Raji (cell line): ENCODE measurements around the gene POGLUT3.

Experiments used
- POLR2A ChIP-seq: IDR thresholded peaks from 2 replicates; pipeline ENCODE4 v1.6.1; 2011; ENCODE audit warnings: low read depth, low read length, control low read depth; ENCODE audit not compliant: insufficient read depth

The POGLUT3 gene

DNA sequence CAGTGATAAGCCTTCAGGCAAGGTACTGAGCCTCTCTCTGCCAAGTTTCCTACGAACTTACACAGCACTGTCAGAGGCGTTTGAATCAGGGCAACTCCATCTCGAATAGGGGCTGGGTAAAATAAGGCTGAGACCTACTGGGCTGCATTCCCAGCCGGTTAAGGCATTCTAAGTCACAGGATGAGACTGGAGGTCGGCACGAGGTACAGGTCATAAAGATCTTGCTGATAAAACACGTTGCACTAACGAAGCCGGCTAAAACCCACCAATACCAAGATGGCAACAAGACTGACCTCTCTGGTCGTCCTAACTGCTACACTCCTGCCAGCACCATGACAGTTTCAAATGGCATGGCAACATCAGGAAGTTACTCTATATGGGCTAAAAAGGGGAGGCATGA is 20.4 kb upstream of the POGLUT3 start:
- no peak for TF ChIP-seq POLR2A

DNA sequence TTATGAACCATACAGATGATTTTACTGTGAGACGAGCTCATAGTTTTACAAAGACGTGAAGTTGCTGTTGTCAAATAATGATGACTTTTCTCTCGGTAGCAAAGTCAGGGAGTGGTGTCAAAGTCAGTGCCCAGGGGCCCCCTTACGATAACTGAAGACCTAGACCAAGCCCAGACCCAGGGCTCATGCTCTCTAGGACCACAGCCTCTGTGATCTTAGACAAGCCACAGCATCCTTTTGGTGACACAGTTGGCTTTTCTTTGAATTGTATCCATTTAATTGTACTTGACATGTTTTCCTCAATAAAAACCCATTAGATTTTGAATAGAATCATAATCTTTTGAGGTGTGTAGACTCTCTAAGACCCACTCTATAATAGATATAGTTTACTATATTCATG is 17.9 kb upstream of the POGLUT3 start:
- TF ChIP-seq POLR2A: no peak

DNA sequence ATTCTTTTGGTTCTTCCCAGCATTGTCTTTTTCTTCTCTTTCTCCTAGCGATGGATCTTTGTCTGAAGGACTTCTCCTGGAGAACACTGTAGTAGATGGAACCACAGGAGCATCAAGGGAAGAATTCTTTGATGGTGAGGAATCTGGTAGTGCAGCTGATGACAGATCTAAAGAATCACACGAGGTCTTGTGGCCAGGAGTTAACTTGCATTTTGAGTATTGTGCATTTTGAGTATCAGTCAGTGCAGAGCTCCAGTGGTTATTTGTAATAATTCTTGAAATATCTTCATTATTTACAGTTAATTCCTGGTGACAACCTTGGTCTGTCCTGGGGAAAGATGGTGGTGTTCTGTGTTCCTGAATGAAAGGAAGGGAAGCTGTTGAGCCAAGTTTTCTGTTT is 14.5 kb upstream of the POGLUT3 start:
- TF ChIP-seq POLR2A: no peak

DNA sequence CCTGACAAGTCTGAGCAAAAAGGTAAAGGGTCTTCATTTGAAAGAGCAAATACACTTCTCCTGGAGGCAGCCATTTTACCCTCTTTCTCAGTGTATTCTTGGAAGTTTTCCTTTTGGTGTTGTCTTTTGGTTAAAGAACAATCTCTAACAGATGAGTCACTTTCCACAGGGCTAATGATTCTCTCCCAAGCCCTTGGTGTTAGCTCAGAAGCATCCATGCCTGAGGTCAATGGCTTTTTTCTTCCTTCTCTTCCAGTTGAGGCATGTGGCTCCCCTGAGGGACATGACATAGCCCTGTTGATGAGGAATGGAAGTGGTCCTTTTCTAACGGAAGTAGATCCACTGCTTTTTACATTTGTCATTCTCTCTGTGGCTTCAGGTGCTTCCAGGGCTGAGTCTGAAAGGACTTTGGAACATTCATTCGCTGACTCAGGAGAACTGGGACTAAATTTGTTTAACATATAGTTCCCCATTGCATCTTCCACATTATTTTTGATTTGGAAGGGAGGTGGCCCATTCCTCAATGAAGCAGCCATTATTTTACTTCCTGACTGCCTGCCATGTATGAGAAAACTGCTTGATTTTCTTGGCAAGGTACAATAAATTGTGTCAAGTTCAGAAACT is 13.8 kb upstream of the POGLUT3 start:
- TF ChIP-seq POLR2A: no peak

DNA sequence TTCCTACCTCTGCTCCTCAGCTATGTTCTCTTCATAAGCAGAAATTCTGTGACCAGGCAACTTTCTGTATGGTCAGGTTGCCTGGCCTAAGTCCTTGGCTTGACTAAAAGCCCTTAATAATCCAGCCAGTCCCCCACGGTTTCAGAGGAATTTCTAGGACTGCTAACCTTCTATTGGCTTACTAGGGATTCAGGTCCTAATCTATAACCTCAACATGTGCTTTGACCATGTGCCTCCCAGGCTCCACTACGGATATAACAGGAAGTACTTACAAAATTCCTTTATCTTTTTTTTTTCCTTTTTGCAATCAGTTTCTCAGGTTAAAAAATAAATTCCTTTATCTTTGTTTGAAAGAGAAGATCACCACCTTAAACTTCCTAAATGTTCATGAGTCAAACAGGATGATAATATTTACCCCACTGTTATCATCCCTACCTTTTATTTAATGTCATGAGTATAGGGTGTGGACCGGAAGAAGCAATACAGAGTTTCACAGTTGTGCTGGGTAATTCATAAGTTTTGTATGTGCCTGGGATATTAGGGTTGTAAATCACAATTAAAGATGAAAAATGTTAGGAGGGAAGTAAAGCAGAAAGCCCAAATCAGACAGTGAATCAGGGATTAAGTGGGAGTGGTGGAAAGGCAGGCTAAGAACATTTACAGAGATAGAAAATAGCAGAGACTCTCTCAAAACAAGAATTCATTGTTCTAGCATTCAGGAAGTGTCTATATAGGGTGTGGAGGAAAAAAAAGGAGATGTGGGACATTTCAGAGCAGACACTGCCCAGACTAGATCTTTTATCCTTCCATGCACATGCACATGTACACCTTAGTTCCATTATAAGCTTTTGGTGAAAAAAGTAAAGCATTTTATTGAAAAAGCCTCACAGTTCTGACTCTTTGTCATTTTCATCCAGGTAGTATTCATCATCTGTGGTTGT is 10.7 kb upstream of the POGLUT3 start:
- TF ChIP-seq POLR2A: no peak

DNA sequence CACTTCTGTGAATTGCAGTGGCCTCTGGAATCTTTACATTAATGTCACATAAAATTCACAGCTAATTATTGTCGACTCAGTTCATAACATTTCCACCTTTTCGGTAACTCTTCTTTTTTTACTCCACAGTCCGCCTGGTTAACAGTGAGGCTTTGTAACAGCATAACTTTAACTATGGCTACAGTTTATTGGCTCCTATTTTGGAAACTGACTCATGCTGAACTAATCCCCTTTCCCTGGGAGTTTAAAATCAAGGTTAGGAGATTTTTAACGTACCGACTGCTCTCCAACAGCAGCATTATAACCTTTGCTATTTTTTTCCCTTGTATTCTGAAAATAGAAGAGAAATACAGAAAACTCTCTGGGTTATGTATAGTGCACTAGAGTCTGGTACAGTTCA is 3.2 kb upstream of the POGLUT3 start:
- TF ChIP-seq POLR2A: no peak

DNA sequence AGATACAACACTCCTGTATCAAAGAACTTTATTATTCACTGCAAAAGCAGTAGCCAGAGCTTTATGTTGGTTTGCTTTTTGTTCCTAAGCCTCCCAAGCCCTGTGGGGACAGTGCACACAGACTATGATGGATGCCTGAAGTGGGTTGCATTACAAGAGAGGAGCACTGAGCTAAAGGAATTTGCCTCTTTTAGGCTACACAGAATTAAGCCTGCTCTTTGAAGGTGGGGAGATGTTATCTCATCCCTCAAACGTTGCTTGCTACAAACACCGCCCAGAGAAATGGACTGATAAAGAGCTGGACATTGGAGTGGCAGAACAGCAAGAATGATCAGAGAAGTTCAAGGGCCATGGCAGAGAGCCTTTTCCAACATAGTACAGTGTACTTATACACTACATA is 2.5 kb upstream of the POGLUT3 start:
- TF ChIP-seq POLR2A: no peak

DNA sequence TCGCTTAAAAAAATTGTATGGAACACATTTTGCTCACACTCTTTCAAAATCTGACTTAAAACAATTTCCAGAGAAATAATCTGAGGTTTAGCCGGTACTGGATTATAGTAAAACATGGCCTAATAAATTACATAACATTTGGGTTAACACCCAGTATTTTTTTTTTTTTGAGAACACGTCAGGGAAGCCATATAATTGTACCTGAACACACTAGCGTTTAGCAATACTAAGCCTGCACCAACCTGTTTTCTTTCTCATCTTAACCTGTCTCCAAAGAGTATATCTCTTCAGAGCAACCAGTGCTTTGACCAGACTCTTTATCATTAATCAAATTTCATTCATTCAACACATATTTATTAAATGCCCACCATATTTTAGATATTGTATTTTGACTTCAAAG is 2.0 kb upstream of the POGLUT3 start:
- no peak for TF ChIP-seq POLR2A

DNA sequence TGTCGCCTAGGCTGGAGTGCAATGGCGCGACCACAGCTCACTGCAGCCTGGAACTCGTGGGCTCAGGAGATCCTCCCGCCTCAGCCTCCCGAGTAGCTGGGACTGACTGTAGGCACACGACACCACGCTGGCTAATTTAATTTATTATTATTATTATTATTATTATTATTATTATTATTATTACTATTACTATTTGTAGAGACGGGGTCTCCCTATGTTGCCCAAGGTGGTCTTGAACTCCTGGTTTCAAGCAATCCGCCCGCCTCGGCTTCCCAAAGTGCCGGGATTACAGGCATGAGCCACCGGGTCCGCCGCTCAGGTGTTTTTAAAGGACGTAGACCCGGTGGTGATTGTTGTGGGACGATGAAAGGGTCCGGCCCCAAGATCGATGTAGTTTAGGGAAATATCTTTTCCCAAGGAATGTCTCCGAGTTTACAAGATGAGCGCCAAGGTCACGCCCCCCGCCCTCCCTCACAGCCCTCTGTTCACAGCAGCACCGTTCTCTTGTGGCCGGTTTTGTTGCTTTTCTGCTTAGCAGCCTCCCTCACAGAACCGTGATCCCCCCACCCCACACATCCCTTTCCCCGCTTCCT is 728 bp upstream of the POGLUT3 start:
- TF ChIP-seq POLR2A: no peak

DNA sequence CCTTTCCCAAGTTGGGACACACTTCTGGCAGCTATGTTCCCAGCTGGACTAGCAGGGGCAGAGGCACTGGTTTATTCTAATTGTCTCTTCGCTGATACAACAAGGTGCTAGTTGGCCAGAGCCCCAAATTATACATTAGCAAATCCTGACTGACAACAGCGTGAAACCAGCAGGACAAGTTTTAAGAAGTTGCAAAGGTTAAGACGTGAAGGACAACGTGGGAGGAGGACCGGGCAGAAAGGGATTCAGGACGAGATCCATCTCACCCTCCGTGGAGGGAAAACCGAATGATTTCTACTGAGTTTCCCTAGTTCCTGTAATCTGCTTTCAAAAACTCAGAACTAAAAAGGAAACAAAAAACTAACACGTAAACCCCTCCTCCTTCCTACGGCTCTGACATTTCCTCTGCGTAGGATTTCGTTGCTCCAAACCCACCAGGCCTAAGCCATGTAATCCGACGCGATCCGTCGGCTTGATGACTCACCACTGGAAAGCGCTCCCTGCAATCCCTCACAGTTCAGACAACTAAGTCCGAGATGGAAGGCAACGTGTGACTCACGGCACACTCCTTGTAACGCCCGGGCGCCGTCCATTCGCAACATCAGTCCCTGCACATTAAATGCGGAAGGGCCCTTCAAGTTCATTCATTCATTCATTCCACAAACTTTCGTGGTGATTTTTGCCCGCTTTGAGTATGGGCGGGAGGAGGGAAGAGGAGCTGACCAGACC is 703 bp downstream of the POGLUT3 start:
- TF ChIP-seq POLR2A: no peak

DNA sequence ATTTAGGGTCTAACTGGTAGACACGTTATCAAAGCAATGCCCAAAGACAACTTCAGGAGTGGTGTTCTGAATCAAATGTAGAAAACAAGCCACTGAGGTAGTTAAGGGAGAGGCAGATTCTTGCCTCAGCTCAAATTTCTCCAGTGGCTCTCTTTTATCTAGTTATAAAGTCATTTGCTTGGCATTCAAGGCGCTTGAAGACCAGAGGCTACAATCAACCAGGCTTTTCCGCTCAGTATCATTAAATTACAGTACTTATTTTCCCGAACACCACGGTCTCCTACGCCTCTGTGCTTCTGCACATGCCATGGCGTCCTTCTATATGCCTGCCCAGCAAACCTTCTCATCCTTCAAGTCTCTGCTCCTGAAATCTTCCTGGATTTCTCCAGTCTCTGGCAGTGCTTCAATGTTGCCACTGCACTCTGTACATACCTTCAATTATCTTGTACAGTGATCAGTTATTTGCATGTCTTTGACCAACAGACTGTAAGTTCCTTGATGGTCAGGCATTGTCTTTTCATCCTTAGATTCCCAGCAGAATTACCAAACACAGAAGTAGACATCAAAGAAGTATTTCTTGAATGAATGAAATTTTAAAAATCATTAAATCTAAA is 1.4 kb downstream of the POGLUT3 start:
- no peak for TF ChIP-seq POLR2A

DNA sequence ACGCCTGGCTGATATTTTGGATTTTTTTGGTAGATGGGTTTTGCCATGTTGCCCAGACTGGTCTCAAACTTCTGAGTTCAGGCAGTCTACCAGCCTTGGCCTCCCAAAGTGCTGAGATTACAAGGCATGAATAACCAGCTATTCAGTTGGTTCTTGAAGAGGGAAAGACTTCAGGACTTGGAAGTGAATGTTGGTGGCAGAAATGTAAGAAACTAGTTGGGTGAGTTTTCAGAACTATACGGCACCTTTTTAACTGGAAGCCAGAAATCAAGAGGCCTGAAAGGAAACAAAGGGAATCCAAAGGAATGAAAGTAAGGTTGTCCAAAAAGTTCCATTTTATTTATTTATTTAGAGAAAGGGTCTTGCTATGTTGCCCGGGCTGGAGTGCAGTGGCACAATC is 2.9 kb downstream of the POGLUT3 start:
- no peak for TF ChIP-seq POLR2A

DNA sequence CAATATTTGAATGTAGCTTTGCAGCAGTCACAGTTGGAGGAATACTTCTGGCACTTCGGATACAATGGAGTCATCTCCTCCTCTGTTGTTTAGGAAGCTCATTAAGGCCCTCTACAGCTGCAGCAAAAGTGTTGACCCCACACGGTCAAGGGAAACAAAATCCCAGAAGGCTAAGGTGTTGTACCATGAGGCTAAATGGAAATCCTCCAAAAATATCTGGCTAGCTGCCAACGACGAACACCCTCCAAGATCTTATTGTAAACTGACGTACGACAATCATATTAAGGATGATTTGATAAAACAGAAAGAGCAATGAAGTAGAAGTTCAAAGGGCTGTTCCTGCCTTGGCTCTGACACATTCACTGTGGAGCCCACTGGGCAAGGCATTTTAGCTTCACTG is 4.0 kb downstream of the POGLUT3 start:
- no peak for TF ChIP-seq POLR2A

DNA sequence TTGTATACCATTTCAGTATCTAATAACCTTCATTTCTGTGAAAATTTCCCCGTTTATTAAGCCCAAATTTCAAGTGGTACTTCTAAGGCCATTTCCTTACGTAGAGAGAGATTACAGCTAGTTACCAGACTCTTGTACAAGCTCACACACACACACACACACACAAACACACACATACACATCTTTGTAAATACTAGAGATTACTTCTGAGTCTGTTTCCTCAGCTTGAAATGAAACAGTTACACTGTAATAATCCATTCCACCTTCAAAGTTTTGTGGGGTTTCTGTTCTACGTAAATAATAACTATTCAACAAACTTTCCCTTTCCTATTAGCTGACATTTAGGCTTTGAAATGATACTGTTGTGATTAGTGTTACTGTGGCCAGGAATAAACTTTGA is 6.2 kb downstream of the POGLUT3 start:
- no peak for TF ChIP-seq POLR2A

DNA sequence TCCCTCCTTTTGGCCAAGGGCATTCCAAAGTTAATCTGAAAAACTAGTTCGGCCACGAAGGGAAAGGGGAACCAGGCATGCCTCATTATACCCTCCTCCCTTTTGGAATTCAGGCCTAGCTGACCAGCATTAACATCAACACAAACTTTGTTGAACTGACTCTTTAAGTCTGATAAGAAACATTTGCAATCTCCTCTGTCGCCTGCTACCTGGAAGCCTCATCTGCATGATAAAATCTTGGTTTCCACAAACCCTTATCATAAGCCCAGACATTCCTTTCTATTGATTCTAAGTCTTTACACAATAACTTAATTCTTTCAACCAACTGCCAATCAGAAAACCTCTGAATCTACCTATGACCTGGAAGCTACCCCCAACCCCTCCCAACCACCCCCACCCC is 11.4 kb downstream of the POGLUT3 start:
- TF ChIP-seq POLR2A: no peak
